ENCODE data around the gene IL1RAPL2. TPM values are rescaled to one million over a fixed set of nuclear protein-coding genes. Genes with fewer than 3 reads are reported as not detected.

The IL1RAPL2 gene
- total RNA-seq, 6 experiments from 2014 or later = 0.13 to 0.70 (median 0.29) TPM; not detected in 1

DNA sequence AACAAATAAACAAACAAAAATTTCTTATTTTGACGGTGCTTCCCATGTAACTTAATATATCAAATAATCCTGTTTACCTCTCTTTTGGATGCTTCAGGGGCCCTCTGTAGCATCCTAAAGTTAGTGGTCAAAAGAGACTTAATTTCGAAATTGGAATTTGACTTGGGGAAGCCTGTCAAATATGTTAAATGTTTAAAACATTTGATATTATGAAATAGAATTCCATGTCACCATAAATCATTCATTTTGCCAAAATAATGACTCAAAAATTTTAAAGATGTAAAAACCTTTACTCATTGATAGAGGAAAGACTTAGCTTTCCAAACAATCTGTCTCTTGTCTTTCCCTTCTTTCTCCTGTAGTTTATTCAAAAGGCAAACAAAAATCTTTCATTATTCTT, 675.1 kb downstream of the IL1RAPL2 start:
- Histone ChIP-seq H3K36me3 (no peaks in the 10 kb centered on the region), H3K4me3 (no peak overlapping the region), H3K27ac (no peak overlapping the region), H3K9me3 (no peaks in the 10 kb centered on the region), H3K27me3 (no peaks in the 10 kb centered on the region), H3K4me1 (no peaks in the 10 kb centered on the region)
- intact Hi-C loops (cut with DNase I) = no loop called here
- ATAC-seq = no peak
- DNase-seq = no peak
- 46% methylated on average over 2 of the region's 2 CpGs for WGBS (ENCODE audit: insufficient coverage, low coverage, low lambda C conversion rate, missing lambda C conversion rate)
- TF ChIP-seq CTCF (IDR thresholded peaks at IDR 0.05) (no peak), POLR2A (IDR thresholded peaks at IDR 0.05) (no peak)

DNA sequence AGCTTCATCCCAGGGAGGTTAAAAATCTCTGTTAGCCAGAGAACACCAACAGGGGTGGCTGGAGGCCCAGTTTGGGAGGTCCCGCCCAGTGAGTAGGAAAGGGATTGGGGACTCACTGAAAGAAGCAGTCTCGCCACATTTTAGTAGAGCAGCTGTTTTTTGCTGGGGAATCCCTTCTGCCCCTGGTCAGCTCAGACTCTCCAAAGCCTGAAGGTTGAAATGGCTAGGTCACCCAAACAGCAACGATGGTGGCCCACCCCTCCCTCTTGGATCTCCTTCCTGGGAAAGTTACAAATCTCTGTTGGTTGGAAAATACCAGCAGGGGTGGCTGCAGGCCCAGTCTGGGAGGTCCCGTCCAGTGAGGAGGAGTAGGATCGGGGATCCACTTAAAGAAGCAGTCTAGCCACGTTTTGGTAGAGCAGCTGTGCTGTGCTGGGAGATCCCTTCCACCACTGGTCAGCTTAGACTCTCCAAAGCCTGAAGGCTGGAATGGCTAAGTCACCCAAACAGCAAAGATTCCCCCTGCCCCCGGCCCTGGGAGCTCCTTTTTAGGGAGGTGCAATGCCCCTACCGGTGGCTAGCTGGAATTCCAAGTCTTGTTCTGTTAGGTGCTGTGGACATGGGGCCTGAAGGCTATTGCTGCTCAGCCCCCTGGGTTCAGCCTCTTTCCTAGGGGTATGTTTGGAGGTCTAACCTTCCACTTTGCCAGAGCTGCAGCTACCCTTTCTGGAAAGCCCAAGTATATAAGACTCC, 694.5 kb downstream of the IL1RAPL2 start:
- intact Hi-C loops (cut with DNase I) = no loop called here
- Histone ChIP-seq H3K27ac (no peak overlapping the region), H3K9me3 (no peaks in the 10 kb centered on the region), H3K36me3 (no peaks in the 10 kb centered on the region), H3K4me3 (no peak overlapping the region), H3K27me3 (peaks cover 0 to 4% of the 10 kb centered on the region in 2 donors), H3K4me1 (no peaks in the 10 kb centered on the region)
- DNase-seq (no peak), ATAC-seq (no peak)
- WGBS (ENCODE audit: insufficient coverage, low coverage, low lambda C conversion rate, missing lambda C conversion rate) = 61% methylated on average over 4 of the region's 8 CpGs
- no peak for TF ChIP-seq POLR2A (IDR thresholded peaks at IDR 0.05)
- no peak for TF ChIP-seq CTCF (IDR thresholded peaks at IDR 0.05)

- intact Hi-C loops (cut with DNase I) = no loop called here
- TF ChIP-seq CTCF (IDR thresholded peaks at IDR 0.05) = no peak
- TF ChIP-seq POLR2A (IDR thresholded peaks at IDR 0.05) = no peak
- Histone ChIP-seq H3K36me3 (no peaks in the 10 kb centered on the region), H3K4me1 (no peaks in the 10 kb centered on the region), H3K27ac (no peak overlapping the region), H3K9me3 (no peaks in the 10 kb centered on the region), H3K27me3 (peaks cover 0 to 4% of the 10 kb centered on the region in 2 donors), H3K4me3 (no peak overlapping the region)
- 87% methylated on average over 2 of the region's 2 CpGs for WGBS (ENCODE audit: insufficient coverage, low coverage, low lambda C conversion rate, missing lambda C conversion rate)
- DNase-seq (no peak), ATAC-seq (no peak)
Measured at GRCh38 chrX:105263171-105263570, 697.2 kb downstream of the IL1RAPL2 start.

- no peaks in the 10 kb centered on the region for H3K4me1 ChIP-seq
Measured at GRCh38 chrX:105263801-105264200, 697.8 kb downstream of the IL1RAPL2 start.

More at GRCh38 chrX:105263801-105264200, 697.8 kb downstream of the IL1RAPL2 start:
- 75% methylated on average over 1 of the region's 1 CpG for WGBS (ENCODE audit: insufficient coverage, low coverage, low lambda C conversion rate, missing lambda C conversion rate)
- no peak overlapping the region for H3K4me3 ChIP-seq
- H3K27ac ChIP-seq = no peak overlapping the region
- intact Hi-C loops (cut with DNase I) = no loop called here
- no peaks in the 10 kb centered on the region for H3K36me3 ChIP-seq
- H3K9me3 ChIP-seq = no peaks in the 10 kb centered on the region
- ATAC-seq (no peak), DNase-seq (no peak)
- peaks cover 0 to 4% of the 10 kb centered on the region in 2 donors for H3K27me3 ChIP-seq
- TF ChIP-seq CTCF (IDR thresholded peaks at IDR 0.05) (no peak), POLR2A (IDR thresholded peaks at IDR 0.05) (no peak)

Measured in right lobe of liver (tissue), 6 donors.